Stomach (tissue), 9 donors: ENCODE data around the gene EIF6. TPM values are rescaled to one million over a fixed set of nuclear protein-coding genes. Genes with fewer than 3 reads are reported as not detected.

Experiments
- DNase-seq, 2 donors: peaks; one replicate each; pipeline versions ENCODE4 v3.0.0 to v3.0.0-alpha.2; 2013 to 2019
- H3K27ac ChIP-seq, 5 donors: fragments of 200-600 bp in 4 of 5; sonication (generic) in 4 of 5; one replicate each; pipeline ENCODE4 v1.5.1; 2013 to 2019; ENCODE audit warnings: mild to moderate bottlenecking in 1 of 5, moderate library complexity in 1 of 5
- H3K27me3 ChIP-seq, 3 donors: fragments of 200-600 bp; sonication (generic); one replicate each; pipeline ENCODE4 v1.5.1; 2017 to 2019; ENCODE audit warnings: mixed run types in 1 of 3
- H3K36me3 ChIP-seq, 4 donors: fragments of 200-600 bp; sonication (generic); 1 replicate in 3 of 4; 2 replicates in 1 of 4; pipeline ENCODE4 v1.5.1; 2016 to 2019
- H3K4me1 ChIP-seq, 4 donors: fragments of 200-600 bp; sonication (generic); one replicate each; pipeline ENCODE4 v1.5.1; 2016 to 2019
- H3K4me3 ChIP-seq, 4 donors: fragments of 200-600 bp; sonication (generic) in 3 of 4; one replicate each; pipeline ENCODE4 v1.5.1; 2016 to 2019; ENCODE audit warnings: mild to moderate bottlenecking in 1 of 4
- H3K9me3 ChIP-seq, 4 donors: fragments of 200-600 bp; sonication (generic); one replicate each; pipeline ENCODE4 v1.5.1; 2016 to 2019
- EP300 ChIP-seq: sonication (generic); formaldehyde crosslinking; IDR thresholded peaks from one replicate; pipeline ENCODE4 v1.6.1; 2017; ENCODE audit warnings: antibody characterized with exemption
- POLR2A ChIP-seq, 4 donors: fragments of 450-650 bp; IDR thresholded peaks; one replicate each; pipeline ENCODE4 v1.6.1; 2016; ENCODE audit warnings: antibody characterized with exemption in 4 of 4, control low read depth in 2 of 4, mild to moderate bottlenecking in 1 of 4, moderate library complexity in 1 of 4
- POLR2AphosphoS5 ChIP-seq, 3 donors: sonication (generic); formaldehyde crosslinking; IDR thresholded peaks; one replicate each; pipeline ENCODE4 v1.6.1; 2016; ENCODE audit warnings: antibody characterized with exemption in 3 of 3
- WGBS, 5 donors: extraction: QIAGEN DNeasy Blood & Tissue Kit in 3 of 5; methylation state at CpG; one replicate each; pipeline versions ENCODE4 v1.1.5 to v1.1.7; 2013 to 2018; 5-methylcytosine and 5-hydroxymethylcytosine counted together
- intact Hi-C: fragments of 100-400 bp; cut with DNase I; formaldehyde crosslinking; loops from one replicate; pipeline ENCODE4 v1.15.1; 2023; ENCODE audit warnings: low total_unique reads
- polyA plus RNA-seq, 3 donors: library from polyadenylated mRNA; stranded (reverse); fragments of 200-250 nt; gene quantifications; one replicate each; pipeline ENCODE4 v1.2.3, GENCODE V29; 2013
- total RNA-seq, 5 donors: library from RNA; depleted of rRNA; stranded (reverse); fragments of >200 nt; gene quantifications; one replicate each; pipeline versions ENCODE4 v1.1.0 to v1.2.3, GENCODE V29; 2014 to 2016
- TF ChIP-seq, protein P1 (sequence below), 7 experiments: fragments of 450-650 bp in 4 of 7; fragments of 200-600 bp in 3 of 7; sonication (generic) in 3 of 7; IDR thresholded peaks; one replicate each; pipeline ENCODE4 v1.5.1; 2016 to 2019; ENCODE audit warnings: antibody characterized with exemption in 7 of 7, control low read depth in 2 of 7, mild to moderate bottlenecking in 1 of 7
- donor health status: healthy with polysubstance abuse.
- donor health status: Bipolar disorder and iron deficiency.
- donor health status: healthy.

The EIF6 gene
- total and polyA plus RNA-seq, 8 donors = 16.3 to 163 (median 99.1) TPM

- no peak for DNase-seq
- H3K27me3 ChIP-seq = peaks cover 0 to 47% (median 15%) of the 10 kb centered on the region in 3 donors
- no peaks in the 10 kb centered on the region for H3K36me3 ChIP-seq
- intact Hi-C loops = no loop called here
- no peak overlapping the region for H3K27ac ChIP-seq
- no peaks in the 10 kb centered on the region for H3K4me1 ChIP-seq
- H3K4me3 ChIP-seq = no peak overlapping the region
- H3K9me3 ChIP-seq = no peaks in the 10 kb centered on the region
- WGBS, 5 donors = 64 to 73% (median 68%) methylated on average over 19 to 23 of the region's 23 CpGs
- TF ChIP-seq POLR2AphosphoS5 (IDR thresholded peaks at IDR 0.05) = no peak
These were observed 8.1 kb upstream of the EIF6 start for GRCh38 chr20:35292504-35293285.

DNA sequence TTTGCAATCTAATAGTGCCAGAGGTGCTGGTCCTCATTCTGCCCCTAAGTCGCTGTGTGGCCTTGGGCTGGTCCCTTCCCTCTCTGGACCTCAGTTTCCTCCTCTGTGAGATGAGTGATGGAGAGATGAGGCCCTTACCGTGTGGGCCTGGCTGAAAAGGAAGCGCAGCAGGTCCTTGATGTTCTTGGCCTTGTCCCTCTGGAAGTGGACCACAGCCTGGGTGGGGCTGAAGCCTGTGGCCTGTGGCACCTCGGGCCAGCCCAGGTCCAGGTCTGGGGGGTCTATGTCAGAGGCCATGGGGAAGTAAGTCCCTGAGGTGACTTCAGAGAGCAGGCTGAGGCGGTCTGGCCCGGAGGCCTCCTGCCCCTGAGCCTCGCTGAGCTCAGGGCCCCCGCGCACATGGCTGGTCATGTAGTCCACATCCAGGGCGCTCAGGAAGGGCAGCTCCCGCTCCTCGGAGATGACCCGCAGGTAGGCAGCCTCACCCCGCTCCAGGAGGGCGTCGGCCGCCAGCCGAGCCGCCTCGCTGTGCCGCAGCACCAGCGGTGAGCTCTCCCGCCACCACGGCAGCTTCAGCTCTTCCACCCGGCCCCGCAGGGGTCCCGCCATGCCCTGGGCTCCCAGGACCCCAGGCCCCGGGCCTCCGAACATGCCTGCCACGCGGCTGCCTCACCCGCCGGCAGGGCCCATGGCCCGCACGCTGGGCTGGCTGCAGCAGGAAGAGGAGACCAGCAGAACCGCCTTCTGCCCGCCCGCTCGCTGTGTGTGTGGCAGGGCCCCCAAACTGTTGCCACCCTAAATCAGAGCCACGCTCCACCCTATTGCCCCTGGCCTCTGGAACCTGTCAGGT, 7.3 kb upstream of the EIF6 start, which contains the start of gene FAM83C:
Gene FAM83C (minus strand): TSS at position 772 of the 850 bp plus-strand sequence. CDS start 121 bp downstream, at position 651.
- Histone ChIP-seq H3K9me3 (no peaks in the 10 kb centered on the region), H3K4me1 (no peaks in the 10 kb centered on the region), H3K27ac (no peak within 1 kb of the TSS), H3K27me3 (peaks cover 0 to 47% (median 15%) of the 10 kb centered on the region in 3 donors), H3K36me3 (no peaks in the 10 kb centered on the region), H3K4me3 (no peak within 1 kb of the TSS)
- TF ChIP-seq EP300 (no peak), POLR2AphosphoS5 (IDR thresholded peaks at IDR 0.05) (no peak), POLR2A (IDR thresholded peaks at IDR 0.05) (no peak)
- TF ChIP-seq, protein P1, sequence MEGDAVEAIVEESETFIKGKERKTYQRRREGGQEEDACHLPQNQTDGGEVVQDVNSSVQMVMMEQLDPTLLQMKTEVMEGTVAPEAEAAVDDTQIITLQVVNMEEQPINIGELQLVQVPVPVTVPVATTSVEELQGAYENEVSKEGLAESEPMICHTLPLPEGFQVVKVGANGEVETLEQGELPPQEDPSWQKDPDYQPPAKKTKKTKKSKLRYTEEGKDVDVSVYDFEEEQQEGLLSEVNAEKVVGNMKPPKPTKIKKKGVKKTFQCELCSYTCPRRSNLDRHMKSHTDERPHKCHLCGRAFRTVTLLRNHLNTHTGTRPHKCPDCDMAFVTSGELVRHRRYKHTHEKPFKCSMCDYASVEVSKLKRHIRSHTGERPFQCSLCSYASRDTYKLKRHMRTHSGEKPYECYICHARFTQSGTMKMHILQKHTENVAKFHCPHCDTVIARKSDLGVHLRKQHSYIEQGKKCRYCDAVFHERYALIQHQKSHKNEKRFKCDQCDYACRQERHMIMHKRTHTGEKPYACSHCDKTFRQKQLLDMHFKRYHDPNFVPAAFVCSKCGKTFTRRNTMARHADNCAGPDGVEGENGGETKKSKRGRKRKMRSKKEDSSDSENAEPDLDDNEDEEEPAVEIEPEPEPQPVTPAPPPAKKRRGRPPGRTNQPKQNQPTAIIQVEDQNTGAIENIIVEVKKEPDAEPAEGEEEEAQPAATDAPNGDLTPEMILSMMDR (IDR thresholded peaks at IDR 0.05) = no peak
- intact Hi-C loops = no loop called here
- DNase-seq = no peak
- 64 to 87% (median 75%) methylated on average over 20 to 40 of the region's 40 CpGs for WGBS, 5 donors

DNA sequence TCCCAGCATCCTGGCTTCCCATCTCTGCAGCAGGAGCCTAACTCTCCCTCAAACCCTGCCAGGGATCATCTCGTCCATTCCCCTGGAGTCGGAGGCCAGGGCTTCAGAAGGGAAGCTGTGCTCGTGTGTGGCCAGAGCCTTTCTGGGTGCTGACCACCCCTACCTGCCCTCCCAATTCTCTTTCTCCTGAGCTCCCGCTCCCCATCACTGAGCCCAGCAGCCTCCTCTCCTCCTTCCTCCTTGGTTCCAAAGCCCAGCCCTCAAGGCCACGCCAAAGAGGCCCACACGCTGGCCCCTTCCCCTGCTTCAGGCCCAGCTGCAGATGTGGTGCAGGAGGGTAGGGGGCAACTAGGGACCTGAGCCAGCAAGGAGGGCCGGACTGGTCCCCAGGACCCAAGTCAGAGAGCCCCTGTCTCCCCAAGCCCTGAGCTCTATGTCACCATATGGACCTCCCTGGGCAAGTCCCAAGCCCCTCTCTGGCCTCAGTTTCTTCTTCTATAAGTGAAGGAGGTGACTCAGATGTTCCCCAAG, 6.4 kb upstream of the EIF6 start:
- H3K4me1 ChIP-seq = no peaks in the 10 kb centered on the region
- TF ChIP-seq POLR2AphosphoS5 (IDR thresholded peaks at IDR 0.05) (no peak), EP300 (no peak), POLR2A (IDR thresholded peaks at IDR 0.05) (no peak)
- TF ChIP-seq, protein P1 (IDR thresholded peaks at IDR 0.05) = no peak
- H3K27ac ChIP-seq = no peak overlapping the region
- H3K36me3 ChIP-seq = no peaks in the 10 kb centered on the region
- H3K9me3 ChIP-seq = no peaks in the 10 kb centered on the region
- DNase-seq = no peak
- intact Hi-C loops = no loop called here
- 82 to 87% (median 83%) methylated on average over 7 of the region's 7 CpGs for WGBS, 5 donors
- no peak overlapping the region for H3K4me3 ChIP-seq
- H3K27me3 ChIP-seq = peaks cover 0 to 39% (median 9%) of the 10 kb centered on the region in 3 donors

DNA sequence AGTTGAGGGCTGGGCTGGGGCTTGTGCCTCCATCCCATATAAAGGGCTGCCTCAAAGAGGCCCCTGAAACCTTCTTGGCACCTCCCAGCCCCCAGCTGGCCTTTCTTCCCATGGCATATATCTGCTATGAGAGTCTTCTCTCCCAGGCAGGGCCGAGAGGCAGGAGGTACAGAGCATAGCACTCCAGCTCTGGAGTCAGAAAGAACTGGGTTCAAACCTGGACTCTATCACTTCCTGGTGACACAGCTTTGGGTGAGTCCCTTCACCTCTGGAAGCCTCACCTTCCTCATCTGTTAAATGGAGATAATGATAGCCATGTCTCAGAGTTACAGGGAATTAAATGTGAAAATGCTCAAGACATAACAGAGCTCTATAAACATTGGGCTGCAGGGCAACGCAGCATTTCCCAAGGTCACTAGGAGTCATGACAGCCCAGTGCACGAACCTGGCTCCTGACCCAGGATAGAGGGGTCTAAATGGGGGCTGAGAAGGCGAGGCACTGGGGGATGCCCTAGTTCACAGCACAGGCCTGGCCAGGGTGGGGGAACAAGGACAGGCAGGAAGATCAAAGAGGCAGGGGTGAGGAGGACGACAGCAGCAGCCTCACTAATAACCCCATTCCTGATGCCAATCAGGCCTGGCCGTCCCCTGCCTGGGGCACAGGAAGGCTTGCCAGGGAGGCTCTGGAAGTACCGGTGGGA, 5.8 kb upstream of the EIF6 start:
- H3K27ac ChIP-seq = no peak overlapping the region
- H3K27me3 ChIP-seq = peaks cover 0 to 34% (median 7%) of the 10 kb centered on the region in 3 donors
- peaks cover 0 to 5% (median 1%) of the 10 kb centered on the region in 4 donors for H3K4me1 ChIP-seq
- no peaks in the 10 kb centered on the region for H3K9me3 ChIP-seq
- H3K36me3 ChIP-seq = no peaks in the 10 kb centered on the region
- H3K4me3 ChIP-seq = no peak overlapping the region
- DNase-seq = no peak
- WGBS, 5 donors = 60 to 69% (median 64%) methylated on average over 6 to 7 of the region's 7 CpGs
- TF ChIP-seq POLR2A (IDR thresholded peaks at IDR 0.05) (no peak), EP300 (no peak), POLR2AphosphoS5 (IDR thresholded peaks at IDR 0.05) (no peak)
- TF ChIP-seq, protein P1 (IDR thresholded peaks at IDR 0.05) = no peak
- intact Hi-C loops = no loop called here
